Lower leg skin (tissue), 4 donors: ENCODE measurements around the gene RB1. TPM values are rescaled to one million over a fixed set of nuclear protein-coding genes. Genes with fewer than 3 reads are reported as not detected.

ENCODE experiments used
- DNase-seq, 2 donors: peaks; one replicate each; pipeline ENCODE4 v3.0.0-alpha.2; 2019; ENCODE audit warnings: low spot score in 2 of 2
- H3K4me3 ChIP-seq: fragments of 200-600 bp; sonication (generic); 2 replicates; pipeline ENCODE4 v1.5.1; 2017; ENCODE audit warnings: mild to moderate bottlenecking, low read depth; ENCODE audit not compliant: poor library complexity, severe bottlenecking
- CTCF ChIP-seq, 3 donors: fragments of 450-650 bp; IDR thresholded peaks; one replicate each; pipeline ENCODE4 v1.5.1; 2016; ENCODE audit warnings: antibody characterized with exemption in 3 of 3, mild to moderate bottlenecking in 3 of 3, moderate library complexity in 2 of 3
- POLR2A ChIP-seq, 2 donors: fragments of 450-650 bp; IDR thresholded peaks; one replicate each; pipeline ENCODE4 v1.6.1; 2016 to 2017; ENCODE audit warnings: antibody characterized with exemption in 2 of 2, mild to moderate bottlenecking in 1 of 2, moderate library complexity in 1 of 2
- WGBS, 2 donors: methylation state at CpG; one replicate each; pipeline ENCODE4 v1.1.5; 2018; 5-methylcytosine and 5-hydroxymethylcytosine counted together
- intact Hi-C: fragments of 100-400 bp; cut with DNase I; formaldehyde crosslinking; loops from one replicate; pipeline ENCODE4 v1.15.0; 2023; ENCODE audit warnings: low total_unique reads
- total RNA-seq, 4 donors: library from RNA; depleted of rRNA; stranded (reverse); fragments of >200 nt; gene quantifications; one replicate each; pipeline ENCODE4 v1.1.0, GENCODE V29; 2016

RB1 gene
- total RNA-seq, 4 donors from 2014 or later = 15.8 to 20.0 (median 16.4) TPM

DNA sequence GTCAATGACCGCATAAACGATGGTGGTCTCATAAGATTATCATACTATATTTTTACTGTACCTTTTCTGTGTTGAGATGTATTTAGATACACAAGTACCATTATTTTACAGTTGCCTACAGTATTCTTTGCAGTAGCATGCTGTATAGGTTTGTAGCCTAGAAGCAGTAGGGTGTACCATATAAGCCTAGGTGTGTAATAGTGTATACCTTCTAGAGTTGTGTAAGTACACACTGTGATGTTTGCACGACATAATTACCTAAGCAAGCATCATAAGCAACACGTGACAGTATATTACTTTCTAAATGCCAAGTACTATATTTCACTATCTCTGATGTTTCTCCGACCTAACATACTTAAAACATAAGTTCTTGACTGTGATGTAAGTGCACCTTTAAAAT lies 106.6 kb downstream of the RB1 start:
- TF ChIP-seq CTCF (IDR thresholded peaks at IDR 0.05) (no peak), POLR2A (IDR thresholded peaks at IDR 0.05) (no peak)
- WGBS, 2 donors = 36 to 37% methylated on average over 5 of the region's 5 CpGs
- no peak for DNase-seq
- H3K4me3 ChIP-seq = no peak overlapping the region
- intact Hi-C loops = no loop called here

DNA sequence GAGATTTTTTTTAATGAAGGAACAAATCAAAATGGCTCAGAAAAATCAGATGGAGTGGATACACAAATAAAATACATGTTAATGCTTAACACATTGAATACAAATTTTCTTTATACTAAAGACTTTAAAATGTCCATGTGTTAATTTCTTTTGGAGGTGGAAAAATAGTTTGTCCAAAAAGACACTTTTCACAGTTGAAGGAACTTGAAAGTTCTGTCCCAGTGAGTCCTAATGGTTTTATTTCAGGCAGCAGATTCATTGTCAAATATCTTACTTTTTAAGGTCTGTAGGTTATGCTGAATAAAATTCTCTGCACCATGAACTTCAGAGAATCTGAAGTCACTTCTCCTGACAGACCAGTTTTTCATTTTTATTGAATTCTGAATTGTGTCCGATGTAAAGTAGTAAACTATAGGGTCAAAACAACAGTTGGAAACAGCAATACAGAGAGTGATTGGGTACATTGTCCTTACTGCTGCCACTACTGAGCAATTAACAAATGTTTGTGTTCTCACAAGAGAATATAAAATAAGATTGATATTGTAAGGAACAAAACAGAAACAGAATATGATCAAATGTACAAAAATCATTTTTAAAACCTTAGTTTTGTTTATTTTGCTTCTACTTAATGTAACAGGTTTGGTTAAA lies 107.7 kb downstream of the RB1 start:
- peak overlapping the region; percentile 38 for H3K4me3 ChIP-seq
- DNase-seq = no peak
- TF ChIP-seq POLR2A (IDR thresholded peaks at IDR 0.05) = no peak
- TF ChIP-seq CTCF (IDR thresholded peaks at IDR 0.05) = no peak
- WGBS, 2 donors = 14 to 19% methylated on average over 1 of the region's 1 CpG
- intact Hi-C loops = no loop called here

DNA sequence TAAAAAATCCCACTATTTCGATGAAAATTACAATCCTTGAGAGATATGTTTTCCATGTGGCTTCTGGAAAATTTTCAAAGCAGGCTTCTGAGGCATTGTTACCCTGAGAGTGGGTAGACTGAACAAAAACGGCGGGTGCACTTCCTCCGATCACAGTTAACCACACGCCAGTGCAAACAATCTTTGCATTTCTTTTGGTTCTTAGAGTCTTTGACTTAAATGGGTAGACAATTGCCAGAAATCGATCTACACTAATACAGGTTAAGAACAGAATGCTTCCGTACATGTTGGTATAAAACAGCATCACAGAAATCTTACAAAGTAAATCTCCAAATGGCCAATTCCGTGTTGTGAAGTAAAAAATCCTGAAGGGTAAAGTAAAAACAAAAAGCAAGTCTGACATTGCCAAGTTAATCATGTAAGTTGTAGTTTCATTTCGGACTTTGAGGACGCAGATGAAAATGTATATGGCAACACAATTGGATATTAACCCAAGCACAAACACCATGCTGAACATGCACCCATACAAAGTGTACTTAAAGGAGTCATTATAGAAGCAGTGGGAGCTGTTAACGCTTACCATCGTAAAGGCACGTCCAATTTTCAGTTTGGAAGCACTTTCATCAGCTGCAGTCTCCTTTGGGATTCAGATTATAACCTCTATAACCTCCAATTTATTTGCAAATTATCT lies 108.4 kb downstream of the RB1 start:
- peak overlapping the region; percentile 38 for H3K4me3 ChIP-seq
- TF ChIP-seq POLR2A (IDR thresholded peaks at IDR 0.05) (no peak), CTCF (IDR thresholded peaks at IDR 0.05) (no peak)
- WGBS, 2 donors = 14% methylated on average over 13 of the region's 13 CpGs
- intact Hi-C loops = no loop called here
- DNase-seq = no peak

- WGBS, 2 donors = 5 to 12% methylated on average over 4 of the region's 4 CpGs
- H3K4me3 ChIP-seq = peak within 1 kb of the TSS; percentile 38
- no peak for DNase-seq
- intact Hi-C loops = no loop called here
- TF ChIP-seq POLR2A (IDR thresholded peaks at IDR 0.05) = no peak
- TF ChIP-seq CTCF (IDR thresholded peaks at IDR 0.05) = no peak
Measured at GRCh38 chr13:48412881-48413351, 109.4 kb downstream of the RB1 start, which contains the start of gene LPAR6. TSS of gene LPAR6 (minus strand) at chr13:48413113. CDS start at chr13:48412423, 690 bp downstream.

DNA sequence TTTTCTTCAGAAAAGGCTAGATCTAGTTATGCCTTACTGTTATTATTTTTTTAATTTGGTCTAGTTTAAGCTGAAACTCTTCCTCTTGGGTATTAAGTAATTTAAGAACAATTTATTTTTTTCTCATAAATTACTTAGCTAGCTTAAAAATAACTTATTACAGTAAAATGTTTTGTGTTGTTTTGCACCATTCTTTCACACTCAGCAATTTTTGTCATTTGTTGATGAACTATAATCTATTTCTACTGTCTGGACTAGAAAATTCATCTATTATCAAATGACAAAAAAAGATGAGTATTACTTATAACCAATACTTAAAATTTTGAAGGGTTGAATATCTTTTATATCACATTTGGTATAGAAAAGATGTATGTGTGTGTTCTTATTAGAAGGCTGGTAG lies 111.0 kb downstream of the RB1 start:
- no peak for DNase-seq
- intact Hi-C loops = no loop called here
- TF ChIP-seq CTCF (IDR thresholded peaks at IDR 0.05) = no peak
- TF ChIP-seq POLR2A (IDR thresholded peaks at IDR 0.05) = no peak
- no peak overlapping the region for H3K4me3 ChIP-seq
